HG03045 (cell line): ENCODE measurements around the gene MLKL.
"Not testable (repeated sequence)": the region's sequence is repeated elsewhere in the genome, so short reads cannot be mapped to it uniquely, and the experiment has no call there.

ENCODE experiments used
- ATAC-seq: cut with Tn5 transposase; IDR thresholded peaks from one replicate; pipeline ENCODE4 v1.9.1; 2021; ENCODE audit warnings: mild to moderate bottlenecking, moderate library complexity; ENCODE audit not compliant: unreplicated experiment

Gene MLKL

GRCh38 chr16:74652883-74653282, 47.8 kb downstream of the MLKL start:
- ATAC-seq = not testable (repeated sequence)

- ATAC-seq = no peak
These were observed 48.4 kb downstream of the MLKL start for GRCh38 chr16:74652249-74652648.

GRCh38 chr16:74651841-74652240, 48.8 kb downstream of the MLKL start:
- ATAC-seq = no peak

- ATAC-seq = no peak
These were observed 49.6 kb downstream of the MLKL start for GRCh38 chr16:74650966-74651567.

GRCh38 chr16:74649839-74650504, 50.7 kb downstream of the MLKL start:
- ATAC-seq = no peak

GRCh38 chr16:74641969-74642368, 58.7 kb downstream of the MLKL start:
- ATAC-seq = no peak

- ATAC-seq = no peak
These were observed 62.8 kb downstream of the MLKL start for GRCh38 chr16:74637742-74638453.

GRCh38 chr16:74635303-74635702, 65.4 kb downstream of the MLKL start:
- ATAC-seq = no peak

- ATAC-seq = no peak
These were observed 67.0 kb downstream of the MLKL start for GRCh38 chr16:74633686-74634085.

GRCh38 chr16:74627506-74628220, 73.0 kb downstream of the MLKL start:
- ATAC-seq = no peak

GRCh38 chr16:74626741-74627416, 73.8 kb downstream of the MLKL start:
- no peak for ATAC-seq

- ATAC-seq = no peak
These were observed 74.9 kb downstream of the MLKL start for GRCh38 chr16:74625500-74626350.

- ATAC-seq = no peak
These were observed 76.8 kb downstream of the MLKL start for GRCh38 chr16:74623839-74624235.

- ATAC-seq = no peak
These were observed 77.3 kb downstream of the MLKL start for GRCh38 chr16:74623214-74623838.

GRCh38 chr16:74622005-74622404, 78.7 kb downstream of the MLKL start:
- ATAC-seq = no peak
